Kidney (tissue), 14 donors: Measurements from ENCODE around the gene SH3PXD2B. TPM values are rescaled to one million over a fixed set of nuclear protein-coding genes. Genes with fewer than 3 reads are reported as not detected.
A peak's percentile ranks its signal among the peaks of the same experiment; 100 is the strongest.

Experiments
- DNase-seq, 5 donors: peaks; one replicate each; pipeline ENCODE4 v3.0.0-alpha.2; 2013 to 2020
- FAIRE-seq: peaks from 2 replicates; lab custom pipeline; 2012; peaks lifted over from hg19 to GRCh38; lab: Jason Lieb, UNC
- H3K27ac ChIP-seq, 2 donors: one replicate each; pipeline ENCODE4 v1.7.0; 2013; ENCODE audit warnings: low read depth in 2 of 2, low read length in 2 of 2, inconsistent platforms in 1 of 2
- H3K27me3 ChIP-seq: one replicate; pipeline ENCODE4 v1.7.1; 2013; ENCODE audit warnings: low read length, inconsistent platforms; ENCODE audit not compliant: control insufficient read depth, insufficient read depth
- H3K36me3 ChIP-seq, 3 donors: one replicate each; pipeline versions ENCODE4 v1.7.0 to v1.7.1; 2013; ENCODE audit warnings: low read length in 3 of 3, control low read depth in 1 of 3, inconsistent platforms in 1 of 3; ENCODE audit not compliant: insufficient read depth in 3 of 3, control insufficient read depth in 2 of 3
- H3K4me1 ChIP-seq, 3 donors: one replicate each; pipeline versions ENCODE4 v1.7.0 to v1.7.1; 2013; ENCODE audit warnings: low read length in 3 of 3, inconsistent platforms in 1 of 3, low read depth in 1 of 3; ENCODE audit not compliant: control insufficient read depth in 2 of 3, insufficient read depth in 2 of 3
- H3K4me3 ChIP-seq, 3 donors: one replicate each; pipeline versions ENCODE4 v1.7.0 to v1.8.1; 2013; ENCODE audit warnings: low read length in 3 of 3, control low read depth in 1 of 3, inconsistent platforms in 1 of 3
- H3K9ac ChIP-seq, 3 donors: one replicate each; pipeline versions ENCODE4 v1.7.0 to v1.7.1; 2013; ENCODE audit warnings: low read length in 3 of 3, control low read depth in 1 of 3, inconsistent platforms in 1 of 3
- H3K9me3 ChIP-seq, 3 donors: one replicate each; pipeline versions ENCODE4 v1.7.0 to v1.7.1; 2013; ENCODE audit warnings: low read length in 3 of 3, control low read depth in 1 of 3, inconsistent platforms in 1 of 3; ENCODE audit not compliant: control insufficient read depth in 2 of 3, insufficient read depth in 1 of 3
- intact Hi-C: fragments of 100-400 bp; cut with DNase I; formaldehyde crosslinking; loops from one replicate; pipeline ENCODE4 v1.11.1; 2022
- polyA plus RNA-seq: library from polyadenylated mRNA; stranded (reverse); fragments of 350-450 nt; fragmentation: Illumina TruSeq; extraction: RNeasy Lipid Tissue Mini Kit (QIAGEN cat#74804); gene quantifications from one replicate; pipeline ENCODE4 v1.2.3, GENCODE V29; 2014; ENCODE audit warnings: low read depth, low replicate concordance; ENCODE audit not compliant: insufficient read depth
- total RNA-seq: library from RNA; stranded (reverse); fragmentation: NEBNext Ultra II Directional; extraction: Animal tissue kit (Norgen Biotek cat#: 25700); gene quantifications from one replicate; pipeline ENCODE4 v1.2.1, GENCODE V29; 2021
- TF ChIP-seq, protein P1 (sequence below): IDR thresholded peaks from 3 replicates; pipeline ENCODE4 v1.5.1; 2012; ENCODE audit warnings: mild to moderate bottlenecking, moderate library complexity, borderline replicate concordance; ENCODE audit not compliant: insufficient read depth; ENCODE audit errors: extremely low read depth
- donor health status: control.
- donor health status: control.
- donor health status: control.
- donor health status: control.
- donor health status: control.
- donor health status: DM: yes; HTN: yes; CAD: no.
- donor health status: Normal renal cell carcinoma (clear cell type).

The SH3PXD2B gene
- total and polyA plus RNA-seq, 2 donors from 2014 or later: 3.1 to 22.8 TPM

DNA sequence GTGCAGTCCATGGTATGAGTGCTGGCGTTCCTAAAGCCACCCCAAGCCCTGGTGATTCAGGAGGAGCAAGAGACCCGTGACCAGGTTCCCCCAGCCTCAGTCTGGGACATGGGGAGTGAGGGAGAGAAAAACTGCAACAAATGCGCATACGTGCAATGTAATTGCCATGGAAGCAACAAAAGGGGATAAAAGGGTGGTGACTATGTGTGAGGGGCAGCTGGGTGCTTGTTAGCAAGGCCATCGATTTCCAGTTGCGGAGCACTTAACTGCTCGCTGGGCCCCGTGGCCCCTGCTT is 709 bp upstream of the SH3PXD2B start:
- Histone ChIP-seq H3K4me1 (peaks cover 0 to 9% (median 5%) of the 10 kb centered on the region in 3 donors), H3K9me3 (no peaks in the 10 kb centered on the region), H3K9ac (peak overlapping the region in 2 of 3 donors; percentile 37 to 73), H3K27ac (no peak overlapping the region), H3K36me3 (no peaks in the 10 kb centered on the region), H3K27me3 (no peaks in the 10 kb centered on the region), H3K4me3 (peak overlapping the region; percentile 66 to 76 (median 69))
- FAIRE-seq (no peak), DNase-seq (peak in 1 of 5 donors; percentile 72)
- TF ChIP-seq, protein P1, sequence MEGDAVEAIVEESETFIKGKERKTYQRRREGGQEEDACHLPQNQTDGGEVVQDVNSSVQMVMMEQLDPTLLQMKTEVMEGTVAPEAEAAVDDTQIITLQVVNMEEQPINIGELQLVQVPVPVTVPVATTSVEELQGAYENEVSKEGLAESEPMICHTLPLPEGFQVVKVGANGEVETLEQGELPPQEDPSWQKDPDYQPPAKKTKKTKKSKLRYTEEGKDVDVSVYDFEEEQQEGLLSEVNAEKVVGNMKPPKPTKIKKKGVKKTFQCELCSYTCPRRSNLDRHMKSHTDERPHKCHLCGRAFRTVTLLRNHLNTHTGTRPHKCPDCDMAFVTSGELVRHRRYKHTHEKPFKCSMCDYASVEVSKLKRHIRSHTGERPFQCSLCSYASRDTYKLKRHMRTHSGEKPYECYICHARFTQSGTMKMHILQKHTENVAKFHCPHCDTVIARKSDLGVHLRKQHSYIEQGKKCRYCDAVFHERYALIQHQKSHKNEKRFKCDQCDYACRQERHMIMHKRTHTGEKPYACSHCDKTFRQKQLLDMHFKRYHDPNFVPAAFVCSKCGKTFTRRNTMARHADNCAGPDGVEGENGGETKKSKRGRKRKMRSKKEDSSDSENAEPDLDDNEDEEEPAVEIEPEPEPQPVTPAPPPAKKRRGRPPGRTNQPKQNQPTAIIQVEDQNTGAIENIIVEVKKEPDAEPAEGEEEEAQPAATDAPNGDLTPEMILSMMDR: no peak
- intact Hi-C loops: no loop called here

DNA sequence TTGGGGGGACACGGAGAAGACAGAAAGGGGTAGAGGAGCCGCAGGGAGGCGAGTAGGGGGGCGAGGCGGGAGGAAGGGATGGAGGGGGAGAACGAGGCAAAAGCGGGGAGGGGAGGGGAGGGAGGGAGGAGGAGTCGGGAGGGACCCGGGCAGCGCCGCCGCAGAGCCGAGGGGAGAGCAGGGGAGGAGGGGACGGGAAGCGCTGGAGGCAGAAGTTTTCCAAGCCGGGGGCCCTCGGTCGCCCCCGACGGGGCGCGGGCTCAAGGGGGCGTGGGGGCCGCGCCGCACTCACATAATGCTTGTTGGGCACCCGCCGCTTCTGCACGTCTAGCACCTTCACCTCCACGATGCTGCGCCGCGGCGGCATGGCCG is 353 bp downstream of the SH3PXD2B start:
- no peaks in the 10 kb centered on the region for H3K36me3 ChIP-seq
- TF ChIP-seq, protein P1: no peak
- no peak overlapping the region for H3K27ac ChIP-seq
- peak; percentile 74 to 88 (median 86) for DNase-seq
- no peak for FAIRE-seq
- H3K27me3 ChIP-seq: no peaks in the 10 kb centered on the region
- H3K9ac ChIP-seq: peak overlapping the region in 2 of 3 donors; percentile 57 to 65
- intact Hi-C loops: no loop called here
- peaks cover 0 to 9% (median 0%) of the 10 kb centered on the region in 3 donors for H3K4me1 ChIP-seq
- H3K4me3 ChIP-seq: peak overlapping the region in 2 of 3 donors; percentile 58 to 73
- no peaks in the 10 kb centered on the region for H3K9me3 ChIP-seq

DNA sequence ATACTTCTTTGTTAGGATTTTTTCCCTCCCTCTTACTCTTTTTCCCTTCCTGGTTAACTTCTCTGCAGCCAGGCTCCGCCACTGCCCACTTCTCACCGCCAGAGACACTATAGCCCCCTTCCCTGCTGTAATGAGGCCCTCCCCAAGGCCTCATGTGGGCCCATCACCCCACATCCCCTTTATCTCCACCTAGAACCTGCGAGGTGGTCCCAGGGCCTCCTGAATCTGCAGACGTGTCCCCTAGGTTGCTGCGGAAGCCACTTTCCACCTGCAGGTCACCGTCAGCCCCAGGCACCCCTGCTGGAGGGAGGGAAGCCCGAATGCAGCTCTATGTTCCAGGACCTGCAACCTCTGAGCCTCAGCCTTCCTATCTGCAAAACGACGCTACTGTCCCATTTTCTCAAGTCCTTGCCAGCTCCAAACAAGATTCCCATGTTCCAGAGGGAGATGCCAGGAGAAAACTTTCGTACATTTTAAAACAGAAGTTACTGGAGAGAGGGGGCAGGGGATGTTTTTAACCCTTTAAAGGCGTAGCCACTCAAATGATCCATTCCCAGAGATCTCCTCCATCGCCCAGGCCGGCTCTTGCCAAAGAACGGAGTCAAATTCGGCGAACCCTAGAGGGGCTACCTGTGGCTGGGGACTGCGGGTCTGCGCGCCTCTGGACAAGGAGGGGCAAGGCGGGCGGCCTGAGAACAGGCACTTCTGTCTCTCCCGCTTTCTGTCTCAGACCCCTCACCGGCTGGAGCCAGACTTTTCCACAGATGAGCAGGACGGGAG is 929 bp downstream of the SH3PXD2B start:
- Histone ChIP-seq H3K27ac (peak overlapping the region in 1 of 2 donors; percentile 44), H3K9me3 (no peaks in the 10 kb centered on the region), H3K4me3 (peak overlapping the region; percentile 43 to 73 (median 58)), H3K9ac (peak overlapping the region in 2 of 3 donors; percentile 57 to 65), H3K27me3 (no peaks in the 10 kb centered on the region), H3K36me3 (no peaks in the 10 kb centered on the region), H3K4me1 (peaks cover 0 to 9% (median 0%) of the 10 kb centered on the region in 3 donors)
- intact Hi-C loops: no loop called here
- FAIRE-seq: no peak
- TF ChIP-seq, protein P1: no peak
- peak in 4 of 5 donors; percentile 81 to 93 (median 88) for DNase-seq
